DOHH2 (cell line): ENCODE measurements around the gene OXSR1.

Source experiments
- H3F3A ChIP-seq: fragments of 200-600 bp; sonication (generic), shearing (Covaris generic); 2 replicates; pipeline ENCODE4 v1.6.0; 2016; ENCODE audit warnings: antibody characterized with exemption, mild to moderate bottlenecking; ENCODE audit not compliant: control insufficient read depth, insufficient read depth
- H3K27ac ChIP-seq: fragments of 200-600 bp; sonication (generic); 2 replicates; pipeline ENCODE4 v1.5.1; 2014; ENCODE audit warnings: low read depth, mild to moderate bottlenecking, low read length, moderate library complexity
- H3K27me3 ChIP-seq: fragments of 200-600 bp; sonication (generic); 2 replicates; pipeline ENCODE4 v1.6.1; 2014; ENCODE audit warnings: mild to moderate bottlenecking, low read length, mixed read lengths; ENCODE audit not compliant: control insufficient read depth
- H3K36me3 ChIP-seq: fragments of 200-600 bp; sonication (generic); 2 replicates; pipeline ENCODE4 v1.6.1; 2014; ENCODE audit warnings: mild to moderate bottlenecking, low read length, moderate library complexity, mixed read lengths; ENCODE audit not compliant: control insufficient read depth
- H3K4me1 ChIP-seq: fragments of 200-600 bp; sonication (generic); 2 replicates; pipeline ENCODE4 v1.6.1; 2014; ENCODE audit warnings: mild to moderate bottlenecking, low read length, mixed read lengths; ENCODE audit not compliant: control insufficient read depth
- H3K4me2 ChIP-seq: fragments of 200-600 bp; sonication (generic); 2 replicates; pipeline ENCODE4 v1.6.0; 2014; ENCODE audit warnings: mild to moderate bottlenecking, low read length, moderate library complexity
- H3K4me3 ChIP-seq: fragments of 200-600 bp; sonication (generic); 2 replicates; pipeline ENCODE4 v1.5.1; 2014; ENCODE audit warnings: mild to moderate bottlenecking, low read length, mixed read lengths
- H3K79me2 ChIP-seq: fragments of 200-600 bp; sonication (generic); 2 replicates; pipeline ENCODE4 v1.6.1; 2014; ENCODE audit warnings: mild to moderate bottlenecking, low read length, mixed read lengths; ENCODE audit not compliant: control insufficient read depth
- H3K9me2 ChIP-seq: fragments of 200-600 bp; sonication (generic); replicated peaks from 2 replicates; pipeline ENCODE4 v1.6.1; 2014; ENCODE audit warnings: mild to moderate bottlenecking, low read length, mixed read lengths; ENCODE audit not compliant: control insufficient read depth
- H3K9me3 ChIP-seq: fragments of 200-600 bp; sonication (generic); 2 replicates; pipeline ENCODE4 v1.6.1; 2014; ENCODE audit warnings: antibody characterized with exemption, low read length, mixed read lengths; ENCODE audit not compliant: control insufficient read depth, insufficient read depth
- H4K20me1 ChIP-seq: fragments of 200-600 bp; sonication (generic); 2 replicates; pipeline ENCODE4 v1.6.0; 2014; ENCODE audit warnings: low read depth, mild to moderate bottlenecking, antibody characterized with exemption, low read length, moderate library complexity; ENCODE audit not compliant: control insufficient read depth, insufficient read depth
- CTCF ChIP-seq: fragments of 200-600 bp; sonication (generic); IDR thresholded peaks from one replicate; pipeline ENCODE4 v1.5.1; 2014; ENCODE audit warnings: antibody characterized with exemption, mild to moderate bottlenecking, low read depth, low read length; ENCODE audit not compliant: poor library complexity, severe bottlenecking
- EZH2phosphoT487 ChIP-seq: fragments of 200-600 bp; sonication (generic); IDR thresholded peaks from 2 replicates; pipeline ENCODE4 v1.6.1; 2017; ENCODE audit warnings: borderline replicate concordance, mild to moderate bottlenecking, antibody characterized with exemption, low read length, moderate library complexity, mixed read lengths

The OXSR1 gene

GRCh38 chr3:38121451-38121831 lies 43.9 kb upstream of the OXSR1 start:
- no peaks in the 10 kb centered on the region for H3K9me3 ChIP-seq
- no peak overlapping the region for H3K27ac ChIP-seq
- peaks cover 4% of the 10 kb centered on the region; the same call in 1 of the 2 replicates for H3K4me1 ChIP-seq
- H3K4me2 ChIP-seq, result no peak overlapping the region
- H3K4me3 ChIP-seq, result no peak overlapping the region
- peaks cover 41% of the 10 kb centered on the region for H3K36me3 ChIP-seq
- peaks cover 3% of the 10 kb centered on the region for H3F3A ChIP-seq
- H4K20me1 ChIP-seq, result no peaks in the 10 kb centered on the region
- TF ChIP-seq CTCF, result no peak
- no peak for TF ChIP-seq EZH2phosphoT487
- H3K9me2 ChIP-seq, result no peaks in the 10 kb centered on the region
- H3K79me2 ChIP-seq, result no peaks in the 10 kb centered on the region
- no peaks in the 10 kb centered on the region for H3K27me3 ChIP-seq

- no peaks in the 10 kb centered on the region for H3K9me3 ChIP-seq
- no peaks in the 10 kb centered on the region for H3K27me3 ChIP-seq
- H3K36me3 ChIP-seq, result peaks cover 45% of the 10 kb centered on the region
Measured at GRCh38 chr3:38121832-38122461, 43.4 kb upstream of the OXSR1 start.

GRCh38 chr3:38122712-38123290 lies 42.5 kb upstream of the OXSR1 start:
- H3K4me3 ChIP-seq, result no peak overlapping the region
- H3F3A ChIP-seq, result peaks cover 3% of the 10 kb centered on the region
- H3K36me3 ChIP-seq, result peaks cover 52% of the 10 kb centered on the region
- H3K9me3 ChIP-seq, result no peaks in the 10 kb centered on the region
- no peak for TF ChIP-seq EZH2phosphoT487
- TF ChIP-seq CTCF, result no peak
- peaks cover 4% of the 10 kb centered on the region; the same call in 1 of the 2 replicates for H3K4me1 ChIP-seq
- no peak overlapping the region for H3K4me2 ChIP-seq
- no peak overlapping the region for H3K27ac ChIP-seq
- H3K9me2 ChIP-seq, result no peaks in the 10 kb centered on the region
- no peaks in the 10 kb centered on the region for H4K20me1 ChIP-seq
- H3K79me2 ChIP-seq, result no peaks in the 10 kb centered on the region
- no peaks in the 10 kb centered on the region for H3K27me3 ChIP-seq

More at GRCh38 chr3:38121832-38122461, 43.4 kb upstream of the OXSR1 start:
- H3K27ac ChIP-seq, result no peak overlapping the region
- no peaks in the 10 kb centered on the region for H3K9me2 ChIP-seq
- H3K4me1 ChIP-seq, result peaks cover 4% of the 10 kb centered on the region; the same call in 1 of the 2 replicates
- H4K20me1 ChIP-seq, result no peaks in the 10 kb centered on the region
- no peaks in the 10 kb centered on the region for H3K79me2 ChIP-seq
- TF ChIP-seq CTCF (no peak), EZH2phosphoT487 (no peak)
- H3F3A ChIP-seq, result peaks cover 3% of the 10 kb centered on the region
- H3K4me3 ChIP-seq, result no peak overlapping the region
- no peak overlapping the region for H3K4me2 ChIP-seq
